Measurements from ENCODE around the gene C15orf40. TPM values are rescaled to one million over a fixed set of nuclear protein-coding genes. Genes with fewer than 3 reads are reported as not detected.

The C15orf40 gene
- total and polyA plus RNA-seq, 8 donors: 13.0 to 26.7 (median 23.6) TPM

DNA sequence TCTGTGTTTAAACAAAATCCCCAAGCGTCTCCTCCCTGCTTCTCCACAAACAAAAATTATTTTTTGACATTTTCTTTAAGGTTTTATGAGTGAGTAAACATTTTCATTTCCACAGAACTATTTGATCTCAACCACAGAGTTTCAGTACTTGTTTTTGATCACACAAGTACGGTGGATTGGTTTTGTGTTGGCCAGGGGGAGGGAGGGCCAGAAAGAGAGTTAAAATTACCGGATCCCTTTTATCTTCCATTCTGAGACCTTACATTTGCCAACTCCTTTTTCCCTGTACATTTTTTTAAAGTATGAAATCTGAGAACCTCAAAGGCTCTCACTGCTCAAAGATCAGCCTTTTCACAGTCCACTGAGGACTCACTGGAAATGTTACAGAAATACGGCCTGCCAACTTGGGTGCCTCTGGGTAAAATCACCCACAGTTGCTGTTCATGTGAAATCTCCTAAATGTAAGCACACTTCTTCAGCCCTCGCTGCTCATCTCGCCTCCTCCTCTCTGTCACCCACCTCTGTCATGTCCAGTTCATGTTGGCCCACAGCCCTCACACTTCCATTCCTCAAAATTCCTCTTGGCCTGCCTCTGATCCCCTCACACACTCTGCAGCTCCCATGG is 60.6 kb downstream of the C15orf40 start:
- peak in 1 of 4 donors; percentile 12 for DNase-seq
- ATAC-seq: peak; percentile 43
- Histone ChIP-seq H3K27ac (no peak overlapping the region), H3K4me1 (peaks cover 0 to 11% of the 10 kb centered on the region in 2 donors), H3K27me3 (peaks cover 0 to 42% of the 10 kb centered on the region in 2 donors), H3K9me3 (no peaks in the 10 kb centered on the region), H3K4me3 (no peak overlapping the region), H3K36me3 (no peaks in the 10 kb centered on the region)
- intact Hi-C loops (cut with DNase I): no loop called here
- no peak for TF ChIP-seq CTCF (IDR thresholded peaks at IDR 0.05)

- Histone ChIP-seq H3K9me3 (no peaks in the 10 kb centered on the region), H3K36me3 (no peaks in the 10 kb centered on the region), H3K27me3 (peaks cover 0 to 42% of the 10 kb centered on the region in 2 donors), H3K27ac (no peak overlapping the region), H3K4me1 (peaks cover 0 to 11% of the 10 kb centered on the region in 2 donors), H3K4me3 (no peak overlapping the region)
- TF ChIP-seq CTCF (IDR thresholded peaks at IDR 0.05): no peak
- DNase-seq (no peak), ATAC-seq (no peak)
- intact Hi-C loops (cut with DNase I): no loop called here
Measured at GRCh38 chr15:82950295-82950694, 61.1 kb downstream of the C15orf40 start.

DNA sequence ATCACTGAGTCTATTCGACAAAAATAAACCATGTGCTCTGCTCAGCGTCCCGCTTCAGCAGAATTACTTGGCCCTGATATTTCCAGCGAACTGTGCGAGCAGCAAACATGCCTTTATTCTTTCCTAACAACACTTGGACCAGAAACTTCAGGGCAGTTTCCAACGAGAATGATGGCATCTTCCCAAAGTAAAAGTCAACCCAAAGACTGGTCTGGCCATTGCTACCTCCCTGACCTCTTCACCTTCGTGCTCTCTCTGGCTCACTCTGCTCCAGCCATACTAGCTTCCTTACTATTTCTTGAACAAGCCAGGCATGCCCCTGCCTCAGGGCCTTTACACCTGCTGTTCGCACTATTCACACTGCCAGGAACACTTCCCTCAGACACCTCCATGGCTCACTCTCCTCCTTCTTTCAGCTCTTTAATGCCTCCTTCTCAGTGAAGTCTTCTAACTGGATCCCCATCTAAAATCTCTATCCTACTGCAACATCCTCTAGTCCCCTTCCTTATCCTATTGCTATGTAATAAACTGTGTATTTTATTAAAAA is 65.2 kb downstream of the C15orf40 start:
- ATAC-seq: no peak
- no peak for DNase-seq

DNA sequence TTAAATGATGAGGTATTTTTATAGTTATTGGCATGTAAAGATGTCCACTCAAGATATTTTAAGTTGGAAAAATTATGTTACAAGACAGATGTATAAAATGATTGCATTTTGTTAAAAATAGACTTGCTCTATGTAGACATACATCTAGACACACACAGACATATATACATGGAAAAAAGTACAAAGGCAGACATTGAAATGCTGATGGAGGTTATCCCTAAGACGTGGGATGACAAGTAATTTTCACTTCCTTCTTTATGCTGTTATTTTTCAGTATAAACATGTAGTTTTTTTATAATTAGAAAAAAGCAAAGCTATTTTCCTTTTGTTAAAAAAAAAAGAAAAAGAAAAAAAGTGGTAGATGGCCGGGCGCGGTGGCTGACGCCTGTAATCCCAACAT is 66.1 kb downstream of the C15orf40 start:
- intact Hi-C loops (cut with DNase I): no loop called here
- no peaks in the 10 kb centered on the region for H3K36me3 ChIP-seq
- DNase-seq: no peak
- H3K27ac ChIP-seq: no peak overlapping the region
- peaks cover 0 to 8% of the 10 kb centered on the region in 2 donors for H3K27me3 ChIP-seq
- no peak for TF ChIP-seq CTCF (IDR thresholded peaks at IDR 0.05)
- ATAC-seq: no peak
- no peak overlapping the region for H3K4me3 ChIP-seq
- no peaks in the 10 kb centered on the region for H3K4me1 ChIP-seq
- no peaks in the 10 kb centered on the region for H3K9me3 ChIP-seq

More for the DNA sequence above, 65.2 kb downstream of the C15orf40 start:
- Histone ChIP-seq H3K27ac (no peak overlapping the region), H3K27me3 (peaks cover 0 to 15% of the 10 kb centered on the region in 2 donors), H3K9me3 (no peaks in the 10 kb centered on the region), H3K4me3 (no peak overlapping the region), H3K36me3 (no peaks in the 10 kb centered on the region), H3K4me1 (peaks cover 0 to 1% of the 10 kb centered on the region in 2 donors)
- intact Hi-C loops (cut with DNase I): no loop called here
- no peak for TF ChIP-seq CTCF (IDR thresholded peaks at IDR 0.05)

GRCh38 chr15:82944821-82945220 is 66.6 kb downstream of the C15orf40 start:
- Histone ChIP-seq H3K36me3 (no peaks in the 10 kb centered on the region), H3K27me3 (peaks cover 0 to 3% of the 10 kb centered on the region in 2 donors), H3K27ac (no peak overlapping the region), H3K4me1 (no peaks in the 10 kb centered on the region), H3K9me3 (no peaks in the 10 kb centered on the region), H3K4me3 (no peak overlapping the region)
- ATAC-seq (no peak), DNase-seq (no peak)
- intact Hi-C loops (cut with DNase I): no loop called here
- TF ChIP-seq CTCF (IDR thresholded peaks at IDR 0.05): no peak
